AG04449 (cell line): ENCODE results near the gene MSL2.

Experiments used
- CTCF ChIA-PET: fragments of 350-600 bp; formaldehyde crosslinking; extraction: SDS; loops from one replicate; lab custom pipeline; 2021; ENCODE audit warnings: antibody characterized with exemption; lab: Yijun Ruan, JAX
- POLR2A ChIA-PET: fragments of 400-600, 350-600 bp; formaldehyde crosslinking; extraction: SDS; loops from one replicate; lab custom pipeline; 2020; ENCODE audit warnings: antibody characterized with exemption, inconsistent platforms; lab: Yijun Ruan, JAX
- DNase-seq: peaks from one replicate; pipeline ENCODE4 v3.0.0-alpha.2; 2010; ENCODE audit warnings: low read depth, low spot score
- H3K4me3 ChIP-seq: 2 replicates; pipeline ENCODE4 v1.5.1; 2011; ENCODE audit warnings: low read depth, mild to moderate bottlenecking, control low read depth, low read length
- CTCF ChIP-seq: IDR thresholded peaks from one replicate; pipeline ENCODE4 v1.5.1; 2011; ENCODE audit warnings: mild to moderate bottlenecking, moderate library complexity, low read length, control low read depth, inconsistent platforms; ENCODE audit not compliant: insufficient read depth; ENCODE audit errors: missing control alignments

Gene MSL2

GRCh38 chr3:136197159-136197793 lies 1.1 kb upstream of the MSL2 start:
- H3K4me3 ChIP-seq: peak overlapping the region; percentile 80
- ChIA-PET POLR2A (interaction anchor here (1.0 to 2.4 kb wide), 2 partner anchors 11 to 555 kb away, joined by 3 to 14 read pairs; partner anchors contain the start of gene STAG1), CTCF (interaction anchor here (0.8 to 3.4 kb wide), 3 partner anchors 10 to 555 kb away, joined by 3 to 10 read pairs (median 4); partner anchors contain the start of gene STAG1)
- DNase-seq: no peak
- TF ChIP-seq CTCF: no peak

- CTCF ChIA-PET: interaction anchor here (0.8 to 3.4 kb wide), 5 partner anchors 11 to 556 kb away, joined by 3 to 10 read pairs (median 3); partner anchors contain the start of gene STAG1
- H3K4me3 ChIP-seq: peak overlapping the region; percentile 80
- TF ChIP-seq CTCF: no peak
- DNase-seq: peak; percentile 97
- POLR2A ChIA-PET: interaction anchor here (0.5 to 2.4 kb wide), 13 partner anchors 12 to 720 kb away, joined by 3 to 14 read pairs (median 3); partner anchors contain the start of gene STAG1
Observed at GRCh38 chr3:136196401-136197158, 445 bp upstream of the MSL2 start.

- POLR2A ChIA-PET: interaction anchor here (0.6 to 2.4 kb wide), 6 partner anchors 32 to 557 kb away, joined by 3 to 14 read pairs (median 4); partner anchors contain the start of gene STAG1
- no peak for TF ChIP-seq CTCF
- H3K4me3 ChIP-seq: peak overlapping the region; percentile 80
- CTCF ChIA-PET: interaction anchor here (0.9 to 3.4 kb wide), 3 partner anchors 12 to 55 kb away, joined by 3 to 10 read pairs (median 3); no protein-coding TSS in a partner anchor
- no peak for DNase-seq
Observed at GRCh38 chr3:136195258-136196063, 674 bp downstream of the MSL2 start.

- no peak for DNase-seq
Observed at GRCh38 chr3:136194409-136195257, 1.5 kb downstream of the MSL2 start.

More at GRCh38 chr3:136194409-136195257, 1.5 kb downstream of the MSL2 start:
- TF ChIP-seq CTCF: no peak
- ChIA-PET CTCF (interaction anchor here (1.1 kb wide), 1 partner anchor 13 kb away, joined by 3 read pairs; no protein-coding TSS in a partner anchor), POLR2A (interaction anchor here (1.0 to 2.4 kb wide), 4 partner anchors 56 to 558 kb away, joined by 3 to 14 read pairs (median 4); partner anchors contain the start of gene STAG1)
- H3K4me3 ChIP-seq: peak overlapping the region; percentile 80
